Stimulated activated CD4-positive, alpha-beta T cell treated with anti-CD3 and anti-CD28 coated beads, Interleukin-2, amount 100 ng/mL, for 48 hours (primary cell): ENCODE measurements around the gene HSFY1.
"Not testable (repeated sequence)": the region's sequence is repeated elsewhere in the genome, so short reads cannot be mapped to it uniquely, and the experiment has no call there.

Source experiments
- DNase-seq, 2 donors: peaks; one replicate each; pipeline ENCODE4 v3.0.0-alpha.2; 2020

The HSFY1 gene, protein sequence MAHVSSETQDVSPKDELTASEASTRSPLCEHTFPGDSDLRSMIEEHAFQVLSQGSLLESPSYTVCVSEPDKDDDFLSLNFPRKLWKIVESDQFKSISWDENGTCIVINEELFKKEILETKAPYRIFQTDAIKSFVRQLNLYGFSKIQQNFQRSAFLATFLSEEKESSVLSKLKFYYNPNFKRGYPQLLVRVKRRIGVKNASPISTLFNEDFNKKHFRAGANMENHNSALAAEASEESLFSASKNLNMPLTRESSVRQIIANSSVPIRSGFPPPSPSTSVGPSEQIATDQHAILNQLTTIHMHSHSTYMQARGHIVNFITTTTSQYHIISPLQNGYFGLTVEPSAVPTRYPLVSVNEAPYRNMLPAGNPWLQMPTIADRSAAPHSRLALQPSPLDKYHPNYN

DNA sequence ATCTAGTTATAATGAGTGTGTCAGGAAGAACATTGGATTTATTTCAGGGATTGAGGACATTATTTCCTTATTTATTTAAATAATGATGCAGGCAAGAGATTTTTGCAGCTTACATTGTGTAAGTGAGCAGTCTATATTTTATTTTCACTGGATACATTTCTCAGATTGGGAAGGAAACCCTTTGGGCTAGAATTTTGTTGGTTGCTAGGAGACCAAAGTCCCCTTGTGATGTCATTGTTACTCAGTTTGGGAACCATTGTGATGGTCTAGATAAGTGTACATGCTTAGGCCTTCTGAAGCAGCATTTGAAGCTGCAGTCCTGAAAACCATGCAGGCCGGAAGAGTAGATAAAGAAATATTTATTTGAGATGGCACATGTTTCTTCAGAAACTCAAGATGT is at the start of gene HSFY1:
Gene HSFY1 (plus strand): TSS at position 301 of the 400 bp plus-strand sequence. CDS start 68 bp downstream, at position 369.
- DNase-seq: not testable (repeated sequence)

DNA sequence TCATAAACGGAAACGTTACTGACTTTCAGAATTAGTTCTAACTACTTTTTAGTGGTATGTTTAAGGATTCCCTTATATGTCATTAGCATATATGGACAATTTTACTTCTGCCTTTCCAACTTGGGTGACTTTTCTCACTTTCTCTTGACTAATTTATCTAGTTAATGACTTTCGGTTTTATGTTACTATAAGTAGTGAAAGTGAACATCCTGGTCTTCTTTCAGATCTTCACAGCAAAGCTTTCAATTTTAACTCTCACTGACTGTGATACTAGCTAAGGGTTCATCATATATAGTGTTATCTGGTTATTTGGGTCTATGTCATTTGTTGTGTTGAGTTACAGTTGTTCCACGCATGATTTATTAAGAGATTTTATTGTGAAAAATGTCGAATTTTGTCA is 42.3 kb upstream of the HSFY1 start:
- DNase-seq: not testable (repeated sequence)

- DNase-seq: not testable (repeated sequence)
These were observed 15.4 kb upstream of the HSFY1 start for GRCh38 chrY:18530995-18531655.

DNA sequence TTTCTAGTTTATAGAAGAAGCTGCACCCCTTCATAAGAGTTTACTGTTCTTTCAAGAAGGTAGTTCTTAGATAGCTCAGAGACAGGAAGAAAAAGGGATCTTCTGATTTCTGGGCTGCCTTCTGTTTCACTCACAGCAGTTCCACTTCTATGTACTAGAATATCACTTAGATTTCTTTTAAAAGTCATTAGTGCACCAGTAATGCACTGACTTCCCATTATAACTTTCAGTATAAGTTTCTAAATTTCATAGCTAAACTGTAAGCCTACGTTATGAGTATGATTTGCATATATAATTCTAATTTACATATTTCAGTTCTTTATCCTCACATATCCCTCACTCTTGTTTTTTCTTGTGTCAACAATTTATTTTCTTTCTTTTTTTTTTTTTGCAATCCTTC is 7.6 kb upstream of the HSFY1 start:
- DNase-seq: not testable (repeated sequence)

DNA sequence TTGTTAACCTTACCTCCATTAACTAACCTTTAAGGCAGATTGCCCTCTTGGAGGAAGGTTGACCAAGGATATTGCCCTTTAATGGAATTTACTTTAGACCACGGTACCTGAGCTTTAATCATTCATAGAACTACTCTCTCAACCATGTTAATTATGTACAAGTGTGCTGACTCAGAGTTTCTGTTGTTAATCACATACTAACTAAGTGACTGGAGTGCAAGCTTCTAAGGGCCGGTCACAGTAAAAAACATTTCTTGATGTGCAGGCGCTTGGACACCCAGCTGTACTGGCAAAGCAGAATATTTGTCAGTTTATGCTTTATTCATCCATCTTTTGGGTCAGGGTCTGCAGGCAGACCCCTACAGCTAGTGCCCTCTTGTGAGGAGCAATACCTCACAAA is 6.6 kb downstream of the HSFY1 start:
- not testable (repeated sequence) for DNase-seq

GRCh38 chrY:18565915-18566314 is 19.4 kb downstream of the HSFY1 start:
- DNase-seq: not testable (repeated sequence)
